Glutamatergic neuron (in vitro differentiated cells): ENCODE data around the gene STRN4. TPM values are rescaled to one million over a fixed set of nuclear protein-coding genes. Genes with fewer than 3 reads are reported as not detected.

ENCODE experiments used
- DNase-seq: peaks from one replicate; pipeline ENCODE4 v3.0.0; 2022
- H3K27ac Mint-ChIP-seq: one replicate; pipeline ENCODE4 v1.8.0; 2020; ENCODE audit warnings: mild to moderate bottlenecking, mixed read lengths, inconsistent platforms; ENCODE audit not compliant: unreplicated experiment
- H3K27me3 Mint-ChIP-seq: one replicate; pipeline ENCODE4 v1.8.0; 2020; ENCODE audit warnings: mild to moderate bottlenecking, moderate library complexity, mixed read lengths, inconsistent platforms; ENCODE audit not compliant: unreplicated experiment
- H3K36me3 Mint-ChIP-seq: one replicate; pipeline ENCODE4 v1.8.0; 2020; ENCODE audit warnings: mild to moderate bottlenecking, mixed read lengths, inconsistent platforms; ENCODE audit not compliant: unreplicated experiment
- H3K4me1 Mint-ChIP-seq: one replicate; pipeline ENCODE4 v1.8.0; 2020; ENCODE audit warnings: mild to moderate bottlenecking, low read depth, mixed read lengths, inconsistent platforms; ENCODE audit not compliant: unreplicated experiment
- H3K4me3 Mint-ChIP-seq: one replicate; pipeline ENCODE4 v1.8.0; 2020; ENCODE audit warnings: mild to moderate bottlenecking, mixed read lengths, inconsistent platforms; ENCODE audit not compliant: unreplicated experiment
- H3K9me3 Mint-ChIP-seq: one replicate; pipeline ENCODE4 v1.8.0; 2020; ENCODE audit warnings: mild to moderate bottlenecking, moderate library complexity, mixed read lengths, inconsistent platforms; ENCODE audit not compliant: unreplicated experiment
- total RNA-seq: library from RNA; stranded (reverse); fragmentation: NEBNext Ultra II Directional; extraction: Animal tissue kit (Norgen Biotek cat#: 25700); gene quantifications from one replicate; pipeline ENCODE4 v1.2.1, GENCODE V29; 2021; ENCODE audit not compliant: unreplicated experiment
- TF ChIP-seq, protein P1 (sequence below): fragments of 200-600 bp; sonication (generic); IDR thresholded peaks from one replicate; pipeline ENCODE4 v1.5.0; 2021; ENCODE audit not compliant: partially characterized antibody, unreplicated experiment

The STRN4 gene
- total RNA-seq, 1 donor from 2014 or later, result 117 TPM

DNA sequence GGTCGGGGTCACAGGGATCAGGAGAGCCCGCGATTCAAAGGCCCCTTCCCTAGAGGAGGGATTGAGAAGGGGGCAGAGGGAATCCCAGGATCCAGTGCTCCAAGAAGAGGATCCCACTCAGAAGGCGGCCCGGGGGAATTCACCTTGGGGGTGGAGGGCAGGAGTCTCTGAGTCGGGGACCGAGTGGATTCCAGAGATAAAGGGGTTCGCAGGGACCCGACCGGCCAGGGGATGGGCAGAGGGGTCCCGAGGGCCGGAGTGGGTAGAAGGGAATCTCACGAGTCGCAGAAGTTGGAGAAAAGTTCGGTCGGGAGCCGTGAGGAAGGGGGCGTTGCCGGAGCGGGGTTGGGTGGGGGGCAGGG lies 29.6 kb downstream of the STRN4 start:
- no peaks in the 10 kb centered on the region for H3K36me3 Mint-ChIP-seq
- peaks cover 10% of the 10 kb centered on the region for H3K27me3 Mint-ChIP-seq
- H3K4me3 Mint-ChIP-seq, result peak overlapping the region; percentile 93
- H3K27ac Mint-ChIP-seq, result peak overlapping the region; percentile 77
- DNase-seq, result no peak
- TF ChIP-seq, protein P1, sequence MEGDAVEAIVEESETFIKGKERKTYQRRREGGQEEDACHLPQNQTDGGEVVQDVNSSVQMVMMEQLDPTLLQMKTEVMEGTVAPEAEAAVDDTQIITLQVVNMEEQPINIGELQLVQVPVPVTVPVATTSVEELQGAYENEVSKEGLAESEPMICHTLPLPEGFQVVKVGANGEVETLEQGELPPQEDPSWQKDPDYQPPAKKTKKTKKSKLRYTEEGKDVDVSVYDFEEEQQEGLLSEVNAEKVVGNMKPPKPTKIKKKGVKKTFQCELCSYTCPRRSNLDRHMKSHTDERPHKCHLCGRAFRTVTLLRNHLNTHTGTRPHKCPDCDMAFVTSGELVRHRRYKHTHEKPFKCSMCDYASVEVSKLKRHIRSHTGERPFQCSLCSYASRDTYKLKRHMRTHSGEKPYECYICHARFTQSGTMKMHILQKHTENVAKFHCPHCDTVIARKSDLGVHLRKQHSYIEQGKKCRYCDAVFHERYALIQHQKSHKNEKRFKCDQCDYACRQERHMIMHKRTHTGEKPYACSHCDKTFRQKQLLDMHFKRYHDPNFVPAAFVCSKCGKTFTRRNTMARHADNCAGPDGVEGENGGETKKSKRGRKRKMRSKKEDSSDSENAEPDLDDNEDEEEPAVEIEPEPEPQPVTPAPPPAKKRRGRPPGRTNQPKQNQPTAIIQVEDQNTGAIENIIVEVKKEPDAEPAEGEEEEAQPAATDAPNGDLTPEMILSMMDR, result no peak
- peaks cover 6% of the 10 kb centered on the region for H3K9me3 Mint-ChIP-seq
- peaks cover 21% of the 10 kb centered on the region for H3K4me1 Mint-ChIP-seq

DNA sequence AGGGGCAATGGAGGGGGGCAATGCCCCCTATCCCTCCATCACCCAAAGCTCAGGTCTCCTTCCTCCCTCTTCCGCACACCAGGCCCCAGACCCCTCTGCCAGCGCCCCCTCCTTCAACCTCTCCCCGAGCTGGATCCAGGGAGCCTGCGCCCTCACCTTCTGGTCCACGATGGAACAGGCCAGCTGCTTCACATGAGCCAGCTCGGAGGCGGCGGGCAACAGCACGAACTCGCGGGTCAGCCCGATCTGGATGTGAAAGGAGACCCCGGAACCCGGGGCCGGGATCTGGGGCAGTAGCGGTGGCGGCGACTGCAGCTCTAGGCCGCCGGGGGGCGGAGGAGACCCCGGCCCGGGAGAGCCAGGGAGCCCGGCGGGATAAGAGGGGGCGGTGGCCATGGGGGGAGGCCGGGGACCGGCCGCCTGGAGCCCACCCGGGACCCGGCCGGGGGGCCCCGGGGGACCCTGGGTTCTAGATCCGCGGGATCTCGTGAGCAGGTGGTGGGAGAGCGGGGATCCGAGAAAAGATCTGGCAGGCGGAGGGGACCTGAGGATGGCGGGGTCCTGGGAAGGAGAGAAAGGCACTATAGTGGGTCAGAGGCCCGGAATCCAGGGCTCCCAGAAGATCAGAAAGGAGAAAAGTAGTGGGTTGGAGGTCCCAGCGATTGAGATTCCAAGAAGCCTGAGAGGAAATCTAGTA lies 30.1 kb downstream of the STRN4 start:
- Mint-ChIP-seq H3K27ac (peak overlapping the region; percentile 81), H3K4me3 (peak overlapping the region; percentile 93), H3K36me3 (no peaks in the 10 kb centered on the region), H3K27me3 (peaks cover 10% of the 10 kb centered on the region), H3K9me3 (peaks cover 6% of the 10 kb centered on the region), H3K4me1 (peaks cover 21% of the 10 kb centered on the region)
- peak; percentile 77 for DNase-seq
- TF ChIP-seq, protein P1, result peak; percentile 21

DNA sequence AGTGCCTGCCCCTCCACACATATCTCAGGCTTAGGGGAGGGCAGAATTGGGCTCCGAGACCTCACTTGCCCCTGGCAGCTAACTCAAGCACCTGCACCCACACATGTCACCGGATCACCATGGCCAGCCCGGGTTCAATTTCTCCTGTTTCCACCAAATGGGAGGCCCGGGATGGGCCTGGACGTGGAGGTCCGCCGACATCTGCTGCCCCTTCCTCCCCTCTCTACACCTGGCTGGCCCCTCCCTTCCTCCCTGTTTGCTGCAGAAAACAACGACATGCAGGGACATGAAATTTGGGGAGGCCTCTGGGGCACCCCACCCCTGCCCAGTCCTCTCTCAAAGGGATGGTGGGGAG lies 30.7 kb downstream of the STRN4 start:
- H3K27me3 Mint-ChIP-seq, result peaks cover 8% of the 10 kb centered on the region

DNA sequence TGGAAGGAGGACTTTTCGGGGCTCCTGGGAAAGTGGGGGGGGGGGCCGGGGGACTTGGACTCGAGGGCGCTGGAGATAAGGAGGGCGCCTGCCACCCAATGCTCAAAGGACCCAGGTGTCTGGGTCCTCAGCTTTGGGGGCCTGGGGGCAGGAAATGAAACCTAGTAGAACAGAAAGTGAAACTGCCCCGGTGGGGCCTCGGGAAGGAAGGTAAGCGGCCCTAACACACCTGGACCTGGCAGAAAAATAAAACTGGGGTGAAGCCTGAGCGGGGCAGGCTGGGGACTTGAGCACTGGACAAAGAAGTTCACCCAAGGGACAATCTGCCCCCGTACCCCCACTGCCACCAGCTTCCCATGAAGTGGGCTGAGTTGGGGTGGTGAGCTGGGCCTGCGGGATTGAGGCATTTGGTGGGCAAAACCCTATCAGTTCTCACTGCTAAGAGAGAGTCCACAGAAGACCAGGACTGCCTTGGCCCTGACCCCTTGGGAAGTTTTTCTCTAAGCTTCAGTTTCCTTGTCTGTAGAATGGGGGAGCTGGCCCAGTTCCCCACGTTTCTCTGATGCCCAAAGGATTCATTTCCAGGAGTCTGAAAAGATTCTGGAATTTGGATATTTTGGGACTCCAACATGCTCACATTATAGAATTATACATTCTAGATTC lies 31.7 kb downstream of the STRN4 start:
- Mint-ChIP-seq H3K4me1 (peaks cover 17% of the 10 kb centered on the region), H3K27me3 (peaks cover 8% of the 10 kb centered on the region), H3K27ac (peak overlapping the region; percentile 33), H3K9me3 (peaks cover 3% of the 10 kb centered on the region), H3K4me3 (peak overlapping the region; percentile 93), H3K36me3 (no peaks in the 10 kb centered on the region)
- no peak for DNase-seq
- TF ChIP-seq, protein P1, result no peak

More for the DNA sequence above, 30.7 kb downstream of the STRN4 start:
- H3K36me3 Mint-ChIP-seq, result no peaks in the 10 kb centered on the region
- no peak for DNase-seq
- peaks cover 18% of the 10 kb centered on the region for H3K4me1 Mint-ChIP-seq
- H3K4me3 Mint-ChIP-seq, result peak overlapping the region; percentile 93
- H3K9me3 Mint-ChIP-seq, result peaks cover 3% of the 10 kb centered on the region
- H3K27ac Mint-ChIP-seq, result peak overlapping the region; percentile 81
- TF ChIP-seq, protein P1, result no peak
